Fibroblast of pulmonary artery (primary cell): Measurements from ENCODE around the gene MGLL.
A peak's percentile ranks its signal among the peaks of the same experiment; 100 is the strongest.

Experiments
- DNase-seq: peaks from one replicate; pipeline ENCODE4 v3.0.0-alpha.2; 2010; ENCODE audit warnings: low read depth
- H3K4me3 ChIP-seq: replicated peaks from 2 replicates; pipeline ENCODE4 v1.5.1; 2011; ENCODE audit warnings: low read depth, mild to moderate bottlenecking, control low read depth, low read length, moderate library complexity
- TF ChIP-seq, protein P1 (sequence below): IDR thresholded peaks from 2 replicates; pipeline ENCODE4 v1.5.1; 2011; ENCODE audit warnings: mild to moderate bottlenecking, control low read depth, low read length, inconsistent platforms; ENCODE audit errors: missing control alignments

Gene MGLL

DNA sequence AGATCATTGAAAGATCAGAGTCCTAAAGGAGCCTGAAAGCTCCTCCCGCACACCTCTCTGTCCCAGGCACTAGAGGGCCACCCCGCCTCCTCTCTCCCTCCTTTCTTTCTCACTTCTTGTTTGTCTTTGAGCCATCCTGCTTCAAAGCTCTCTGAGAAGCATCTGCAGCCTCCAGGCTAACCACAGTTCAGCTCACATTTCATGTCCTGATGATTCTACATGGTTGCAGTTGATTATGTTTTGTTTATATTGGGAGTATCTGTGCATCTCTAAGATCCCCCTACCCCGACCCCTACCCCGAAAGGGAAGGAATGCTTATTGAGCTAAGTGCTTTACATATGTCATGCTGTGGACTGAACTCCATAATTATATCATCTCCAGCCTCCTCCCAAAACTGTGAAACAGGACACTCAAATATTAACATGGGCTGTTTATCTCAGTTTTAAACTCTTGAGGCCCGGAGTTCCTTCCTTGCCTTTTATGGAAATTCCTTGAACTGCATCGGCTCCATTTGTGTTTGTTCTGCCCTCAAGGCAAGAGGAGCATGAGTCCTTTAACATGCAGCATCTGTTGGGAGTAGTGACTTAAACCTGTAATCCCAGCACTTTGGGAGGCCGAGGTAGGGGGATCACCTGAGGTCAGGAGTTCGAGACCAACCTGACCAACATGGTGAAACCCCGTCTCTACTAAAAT lies 30.9 kb downstream of the MGLL start:
- DNase-seq, result peak; percentile 39
- no peak overlapping the region for H3K4me3 ChIP-seq

DNA sequence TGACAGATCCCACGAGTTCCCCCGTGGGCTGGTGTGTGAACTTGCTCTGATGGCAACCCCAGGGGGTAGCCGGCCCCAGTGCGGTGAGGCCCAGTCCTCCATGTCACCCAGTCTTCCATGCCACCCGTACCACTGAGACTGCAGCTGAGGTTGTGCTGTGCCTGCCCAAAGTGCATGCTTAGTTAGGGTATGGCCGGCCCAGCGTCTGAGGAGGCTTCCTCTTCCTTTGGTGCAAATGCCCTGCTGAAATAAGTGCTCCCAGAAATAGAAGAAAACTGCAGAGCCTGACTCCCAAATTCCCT lies 31.5 kb downstream of the MGLL start:
- no peak overlapping the region for H3K4me3 ChIP-seq
- TF ChIP-seq, protein P1, sequence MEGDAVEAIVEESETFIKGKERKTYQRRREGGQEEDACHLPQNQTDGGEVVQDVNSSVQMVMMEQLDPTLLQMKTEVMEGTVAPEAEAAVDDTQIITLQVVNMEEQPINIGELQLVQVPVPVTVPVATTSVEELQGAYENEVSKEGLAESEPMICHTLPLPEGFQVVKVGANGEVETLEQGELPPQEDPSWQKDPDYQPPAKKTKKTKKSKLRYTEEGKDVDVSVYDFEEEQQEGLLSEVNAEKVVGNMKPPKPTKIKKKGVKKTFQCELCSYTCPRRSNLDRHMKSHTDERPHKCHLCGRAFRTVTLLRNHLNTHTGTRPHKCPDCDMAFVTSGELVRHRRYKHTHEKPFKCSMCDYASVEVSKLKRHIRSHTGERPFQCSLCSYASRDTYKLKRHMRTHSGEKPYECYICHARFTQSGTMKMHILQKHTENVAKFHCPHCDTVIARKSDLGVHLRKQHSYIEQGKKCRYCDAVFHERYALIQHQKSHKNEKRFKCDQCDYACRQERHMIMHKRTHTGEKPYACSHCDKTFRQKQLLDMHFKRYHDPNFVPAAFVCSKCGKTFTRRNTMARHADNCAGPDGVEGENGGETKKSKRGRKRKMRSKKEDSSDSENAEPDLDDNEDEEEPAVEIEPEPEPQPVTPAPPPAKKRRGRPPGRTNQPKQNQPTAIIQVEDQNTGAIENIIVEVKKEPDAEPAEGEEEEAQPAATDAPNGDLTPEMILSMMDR, result no peak
- DNase-seq, result no peak

More for the DNA sequence above, 30.9 kb downstream of the MGLL start:
- TF ChIP-seq, protein P1, result peak; percentile 23

DNA sequence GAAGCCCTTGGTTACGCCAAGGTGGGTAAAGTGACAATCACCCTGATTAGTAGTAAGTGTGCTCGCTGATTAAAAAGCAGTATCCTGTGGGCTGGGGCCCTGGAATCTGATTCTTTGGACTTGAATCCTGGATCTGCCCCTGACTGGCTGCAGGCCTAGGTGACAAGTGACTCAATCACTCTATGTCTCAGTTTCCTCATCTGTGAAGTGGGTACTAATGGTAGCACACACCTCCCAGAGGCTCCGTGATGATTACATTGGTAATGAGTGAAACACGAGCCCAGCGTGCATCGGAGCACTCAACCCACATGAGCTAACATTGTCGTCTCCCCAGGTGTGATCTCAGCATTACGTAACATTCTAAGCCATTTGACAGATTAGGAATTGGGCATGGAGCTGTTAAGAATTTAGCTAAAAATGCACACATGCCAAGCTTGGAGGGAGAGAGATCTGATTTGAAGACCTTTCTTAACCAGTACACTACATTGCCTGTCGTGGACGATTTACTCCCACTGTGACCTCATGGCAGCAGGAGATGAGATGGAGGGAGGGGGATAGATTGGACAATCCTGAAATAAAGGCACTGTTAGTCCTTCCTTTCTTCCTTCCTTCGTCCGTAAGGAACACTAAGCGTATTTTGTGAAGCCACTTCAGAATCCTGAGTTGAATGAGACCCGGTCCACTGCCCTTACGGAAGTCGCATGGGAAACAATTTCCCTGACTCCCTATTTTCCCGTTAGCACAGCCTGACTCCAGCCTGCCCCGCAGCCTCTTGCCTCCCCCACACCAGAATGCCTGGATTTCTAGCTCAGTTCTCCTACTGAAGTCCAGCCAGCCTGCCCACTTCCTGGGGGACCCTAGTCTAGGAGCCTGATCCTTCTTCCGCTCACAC lies 32.1 kb downstream of the MGLL start:
- H3K4me3 ChIP-seq, result no peak overlapping the region
- no peak for DNase-seq
- TF ChIP-seq, protein P1, result no peak

DNA sequence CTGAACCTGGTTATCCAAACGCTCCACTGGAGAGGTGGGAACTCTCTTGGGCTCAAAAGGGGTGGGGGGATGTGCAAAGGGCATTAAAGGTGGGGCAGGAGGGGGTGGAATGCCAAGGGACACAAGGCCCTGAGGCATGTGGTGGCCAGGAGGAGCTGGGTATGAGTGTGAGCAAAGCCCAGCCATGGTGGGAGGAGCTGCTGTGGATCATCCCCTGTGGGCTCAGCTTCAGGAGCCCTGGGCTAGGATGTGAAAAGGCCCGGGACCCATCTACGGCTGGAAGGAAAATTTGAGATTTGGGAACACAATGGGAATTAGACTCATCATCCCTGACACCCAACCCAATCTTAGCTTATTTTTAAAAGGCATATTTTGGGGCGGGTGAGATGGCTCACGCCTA lies 33.3 kb downstream of the MGLL start:
- DNase-seq, result no peak
- no peak overlapping the region for H3K4me3 ChIP-seq
- TF ChIP-seq, protein P1, result no peak

DNA sequence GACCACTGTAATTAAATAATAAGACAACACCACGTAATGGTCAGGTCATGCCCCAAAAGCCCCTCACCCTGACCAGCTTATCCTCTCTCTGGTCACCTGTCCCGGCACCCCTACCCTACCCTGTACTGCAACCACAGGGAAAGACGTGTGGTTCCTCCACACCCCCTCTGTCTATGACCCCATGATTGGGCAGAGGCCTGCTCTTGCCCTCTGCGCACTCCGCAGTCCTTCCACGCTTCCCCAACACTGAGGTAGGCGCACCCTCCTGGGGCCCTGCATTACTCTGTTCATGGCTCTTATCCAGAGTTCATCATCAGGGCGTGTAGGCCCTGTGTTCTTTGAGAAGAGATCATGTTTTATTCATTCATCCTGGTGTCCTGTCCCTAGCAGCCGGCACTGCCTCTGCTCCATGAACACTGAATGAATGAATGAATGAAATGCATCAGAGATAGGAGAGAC lies 33.8 kb downstream of the MGLL start:
- DNase-seq, result no peak
- H3K4me3 ChIP-seq, result no peak overlapping the region
- TF ChIP-seq, protein P1, result no peak

DNA sequence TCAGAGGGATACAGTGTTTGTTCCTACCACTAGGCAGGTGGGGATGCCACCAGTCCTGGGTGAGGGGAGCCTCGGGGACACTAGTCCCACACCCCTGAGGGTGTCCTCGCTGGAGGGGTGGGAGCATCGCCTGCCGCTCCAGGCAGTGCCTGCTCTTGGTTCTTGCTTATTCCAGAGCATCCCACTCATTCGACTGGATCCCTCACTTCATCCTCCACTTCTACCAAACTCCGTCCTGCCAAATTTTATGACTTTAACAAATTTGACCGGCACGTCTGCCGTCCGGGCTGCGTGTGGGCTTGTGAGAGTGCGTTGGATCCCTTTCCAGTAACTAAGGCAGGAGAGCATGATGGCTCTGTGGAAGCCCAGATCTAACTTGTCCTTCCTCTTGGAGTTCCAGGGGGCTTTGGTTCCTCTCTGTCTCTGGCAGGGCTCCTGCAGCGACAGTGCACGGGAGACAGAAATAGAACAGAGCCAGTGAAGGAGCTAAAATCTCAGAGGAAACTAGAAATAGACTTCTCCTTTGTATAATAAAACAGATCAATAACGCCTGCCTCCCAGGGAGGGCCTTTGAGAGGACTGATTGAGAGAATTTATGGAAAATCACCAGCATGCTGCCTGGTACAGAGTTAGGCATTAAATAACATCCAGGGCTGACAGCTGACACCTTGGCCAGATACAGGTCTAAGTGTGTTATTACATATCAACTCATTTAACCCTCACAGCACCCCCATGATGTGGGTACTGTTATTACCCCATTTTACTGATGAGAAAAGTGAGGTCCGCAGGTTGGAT lies 34.5 kb downstream of the MGLL start:
- TF ChIP-seq, protein P1, result no peak
- no peak overlapping the region for H3K4me3 ChIP-seq
- DNase-seq, result no peak
